ENCODE measurements around the gene CADM3. TPM values are rescaled to one million over a fixed set of nuclear protein-coding genes. Genes with fewer than 3 reads are reported as not detected.

The CADM3 gene
- total and polyA plus RNA-seq, 9 of the 15 experiments (the other 6 are each of a cell fraction or from before 2014, with no cell fraction given): 0.04 TPM; not detected in 8

GRCh38 chr1:159177272-159177907 is 6.0 kb downstream of the CADM3 start (continued):
- no peak for TF ChIP-seq PHF21A (IDR thresholded peaks at IDR 0.05; ENCODE audit: borderline replicate concordance, low read depth)
- 0 out of 2 replicates have a peak, but pooled peaks have one; percentile 48 for TF ChIP-seq ZBTB33 (CRISPR knock-in tag; IDR thresholded peaks at IDR 0.05)
- TF ChIP-seq ZBTB12 (CRISPR knock-in tag; IDR thresholded peaks at IDR 0.05): no peak
- no peak for TF ChIP-seq TRIM25 (IDR thresholded peaks at IDR 0.05; ENCODE audit: borderline replicate concordance)
- no peak for TF ChIP-seq ELF1 (tag; IDR thresholded peaks at IDR 0.05)
- TF ChIP-seq SAFB2 (IDR thresholded peaks at IDR 0.05; ENCODE audit: borderline replicate concordance, low read depth, low read length, severe bottlenecking): no peak
- TF ChIP-seq SIX5 (IDR thresholded peaks at IDR 0.05; ENCODE audit: borderline replicate concordance in 1 of 2, insufficient read depth in 1 of 2, low read depth in 1 of 2, low read length in 2 of 2): no peak
- no peak for TF ChIP-seq DLX4 (CRISPR knock-in tag; IDR thresholded peaks at IDR 0.05)
- no peak for TF ChIP-seq SNIP1 (IDR thresholded peaks at IDR 0.05; ENCODE audit: low read depth)
- TF ChIP-seq ARID4B (CRISPR knock-in tag; IDR thresholded peaks at IDR 0.05): peak; percentile 83
- TF ChIP-seq THAP12 (CRISPR knock-in tag; IDR thresholded peaks at IDR 0.05): no peak
- peak; percentile 82 for TF ChIP-seq FOXJ2 (tag; IDR thresholded peaks at IDR 0.05)
- TF ChIP-seq MECOM (CRISPR knock-in tag; IDR thresholded peaks at IDR 0.05): peak; percentile 78
- no peak for TF ChIP-seq NUFIP1 (IDR thresholded peaks at IDR 0.05; ENCODE audit: partially characterized antibody)
- no peak for TF ChIP-seq RUNX1 (IDR thresholded peaks at IDR 0.05; ENCODE audit: low read depth)
